ENCODE measurements around the gene FSTL4.

Gene FSTL4

GRCh38 chr5:133610489-133611356 lies 1.6 kb downstream of the FSTL4 start:
- DNase-seq, result peak; percentile 31

GRCh38 chr5:133607451-133607850 lies 4.9 kb downstream of the FSTL4 start:
- DNase-seq, result no peak

- no peak for DNase-seq
Measured at GRCh38 chr5:133606835-133607234, 5.5 kb downstream of the FSTL4 start.

GRCh38 chr5:133605323-133605722 lies 7.0 kb downstream of the FSTL4 start:
- no peak for DNase-seq

- no peak for DNase-seq
Measured at GRCh38 chr5:133603711-133604110, 8.6 kb downstream of the FSTL4 start.

GRCh38 chr5:133602835-133603380 lies 9.4 kb downstream of the FSTL4 start:
- no peak for DNase-seq

GRCh38 chr5:133599600-133599999 lies 12.7 kb downstream of the FSTL4 start:
- no peak for DNase-seq

- no peak for DNase-seq
Measured at GRCh38 chr5:133599044-133599443, 13.3 kb downstream of the FSTL4 start.

GRCh38 chr5:133596049-133596448 lies 16.3 kb downstream of the FSTL4 start:
- no peak for DNase-seq

GRCh38 chr5:133595465-133595864 lies 16.9 kb downstream of the FSTL4 start:
- DNase-seq, result no peak

GRCh38 chr5:133589286-133589685 lies 23.1 kb downstream of the FSTL4 start:
- DNase-seq, result no peak

GRCh38 chr5:133582971-133583370 lies 29.4 kb downstream of the FSTL4 start:
- DNase-seq, result no peak

GRCh38 chr5:133581918-133582317 lies 30.4 kb downstream of the FSTL4 start:
- DNase-seq, result no peak

GRCh38 chr5:133581348-133581747 lies 31.0 kb downstream of the FSTL4 start:
- no peak for DNase-seq

GRCh38 chr5:133580618-133581017 lies 31.7 kb downstream of the FSTL4 start:
- DNase-seq, result no peak

- DNase-seq, result no peak
Measured at GRCh38 chr5:133579766-133580165, 32.6 kb downstream of the FSTL4 start.

- no peak for DNase-seq
Measured at GRCh38 chr5:133569347-133569746, 43.0 kb downstream of the FSTL4 start.

GRCh38 chr5:133565993-133566392 lies 46.3 kb downstream of the FSTL4 start:
- no peak for DNase-seq

GRCh38 chr5:133564921-133565565 lies 47.3 kb downstream of the FSTL4 start:
- no peak for DNase-seq

GRCh38 chr5:133562554-133562953 lies 49.8 kb downstream of the FSTL4 start:
- no peak for DNase-seq

- DNase-seq, result no peak
Measured at GRCh38 chr5:133559960-133560359, 52.4 kb downstream of the FSTL4 start.

- no peak for DNase-seq
Measured at GRCh38 chr5:133556551-133556950, 55.8 kb downstream of the FSTL4 start.

GRCh38 chr5:133554279-133554678 lies 58.1 kb downstream of the FSTL4 start:
- no peak for DNase-seq

GRCh38 chr5:133552925-133553525 lies 59.3 kb downstream of the FSTL4 start:
- DNase-seq, result peak; percentile 52
